ENCODE results near the gene CADPS2.

The CADPS2 gene

GRCh38 chr7:122884186-122884585, 2.1 kb downstream of the CADPS2 start:
- ATAC-seq = no peak
- no peak for TF ChIP-seq ESRRG (CRISPR knock-in tag; IDR thresholded peaks at IDR 0.05)
- no peak for TF ChIP-seq PPARA (CRISPR knock-in tag; IDR thresholded peaks at IDR 0.05; ENCODE audit: borderline replicate concordance)
- TF ChIP-seq RARB (CRISPR knock-in tag; IDR thresholded peaks at IDR 0.05) = no peak
- no peak for TF ChIP-seq TCF4 (CRISPR knock-in tag; IDR thresholded peaks at IDR 0.05; ENCODE audit: borderline replicate concordance)
- TF ChIP-seq PATZ1 (CRISPR knock-in tag; IDR thresholded peaks at IDR 0.05; ENCODE audit: borderline replicate concordance) = no peak
- TF ChIP-seq ZNF8 (CRISPR knock-in tag; IDR thresholded peaks at IDR 0.05) = no peak
- no peak for TF ChIP-seq ZFP3 (CRISPR knock-in tag; IDR thresholded peaks at IDR 0.05)
- no peak for TF ChIP-seq OSR1 (CRISPR knock-in tag; IDR thresholded peaks at IDR 0.05)

- ATAC-seq = no peak
- TF ChIP-seq CSRNP3 (CRISPR knock-in tag; IDR thresholded peaks at IDR 0.05) (no peak), ZC3H10 (CRISPR knock-in tag; IDR thresholded peaks at IDR 0.05) (no peak), ESRRG (CRISPR knock-in tag; IDR thresholded peaks at IDR 0.05) (no peak), SNAI2 (CRISPR knock-in tag; IDR thresholded peaks at IDR 0.05) (no peak), TCF4 (CRISPR knock-in tag; IDR thresholded peaks at IDR 0.05; ENCODE audit: borderline replicate concordance) (no peak), BACH2 (CRISPR knock-in tag; IDR thresholded peaks at IDR 0.05; ENCODE audit: borderline replicate concordance) (no peak), RARB (CRISPR knock-in tag; IDR thresholded peaks at IDR 0.05) (no peak), ZNF565 (CRISPR knock-in tag; conservative IDR thresholded peaks at IDR 0.05; ENCODE audit: low read depth) (no peak), TSHZ2 (CRISPR knock-in tag; IDR thresholded peaks at IDR 0.05) (no peak), CREB5 (CRISPR knock-in tag; IDR thresholded peaks at IDR 0.05; ENCODE audit: low read depth) (no peak), PPARA (CRISPR knock-in tag; IDR thresholded peaks at IDR 0.05; ENCODE audit: borderline replicate concordance) (no peak)
These were observed 3.1 kb downstream of the CADPS2 start for GRCh38 chr7:122883049-122883680.

- TF ChIP-seq GLIS3 (CRISPR knock-in tag; IDR thresholded peaks at IDR 0.05) (no peak), CREB5 (CRISPR knock-in tag; IDR thresholded peaks at IDR 0.05; ENCODE audit: low read depth) (no peak), ZFP3 (CRISPR knock-in tag; IDR thresholded peaks at IDR 0.05) (no peak), CSRNP3 (CRISPR knock-in tag; IDR thresholded peaks at IDR 0.05) (no peak), OSR1 (CRISPR knock-in tag; IDR thresholded peaks at IDR 0.05) (no peak), ZNF565 (CRISPR knock-in tag; conservative IDR thresholded peaks at IDR 0.05; ENCODE audit: low read depth) (no peak), ZNF8 (CRISPR knock-in tag; IDR thresholded peaks at IDR 0.05) (no peak), TSHZ2 (CRISPR knock-in tag; IDR thresholded peaks at IDR 0.05) (no peak), POU6F1 (CRISPR knock-in tag; IDR thresholded peaks at IDR 0.05; ENCODE audit: borderline replicate concordance, low read depth) (no peak), ARNTL (CRISPR knock-in tag; IDR thresholded peaks at IDR 0.05; ENCODE audit: borderline replicate concordance, low read depth) (no peak)
- ATAC-seq = no peak
These were observed 4.9 kb downstream of the CADPS2 start for GRCh38 chr7:122881324-122881723.

All from SK-N-SH treated with all-trans-retinoic acid at 6 μM for 48 hours (cell line).